Osteoblast (primary cell): ENCODE measurements around the gene MMP2. TPM values are rescaled to one million over a fixed set of nuclear protein-coding genes. Genes with fewer than 3 reads are reported as not detected.

Experiments used
- DNase-seq: peaks from one replicate; pipeline ENCODE4 v3.0.0; 2011; ENCODE audit warnings: low spot score, mixed read lengths; ENCODE audit not compliant: insufficient read length; ENCODE audit errors: missing footprints
- H2AFZ ChIP-seq: 2 replicates; pipeline ENCODE4 v1.6.0; 2011; ENCODE audit warnings: mild to moderate bottlenecking, low read length
- H3K27ac ChIP-seq: 2 replicates; pipeline ENCODE4 v1.5.1; 2011; ENCODE audit warnings: mild to moderate bottlenecking, low read depth, low read length, moderate library complexity
- H3K27me3 ChIP-seq: 2 replicates; pipeline ENCODE4 v1.6.0; 2012; ENCODE audit warnings: mild to moderate bottlenecking, control low read depth, inconsistent platforms, low read length, moderate library complexity; ENCODE audit not compliant: insufficient read depth
- H3K36me3 ChIP-seq: 2 replicates; pipeline ENCODE4 v1.5.1; 2011; ENCODE audit warnings: mild to moderate bottlenecking, low read length, control low read depth, moderate library complexity; ENCODE audit not compliant: insufficient read depth
- H3K4me1 ChIP-seq: 2 replicates; pipeline ENCODE4 v1.5.1; 2011; ENCODE audit warnings: mild to moderate bottlenecking, low read length, control low read depth, moderate library complexity; ENCODE audit not compliant: insufficient read depth
- H3K4me2 ChIP-seq: 2 replicates; pipeline ENCODE4 v1.6.0; 2011; ENCODE audit warnings: mild to moderate bottlenecking, low read length; ENCODE audit not compliant: insufficient read depth
- H3K4me3 ChIP-seq: fragments of 200-600 bp; sonication (generic); 3 replicates; pipeline ENCODE4 v1.5.1; 2012; ENCODE audit warnings: mild to moderate bottlenecking, low read length, inconsistent platforms; ENCODE audit not compliant: insufficient read depth
- H3K79me2 ChIP-seq: 2 replicates; pipeline ENCODE4 v1.6.0; 2012; ENCODE audit warnings: mild to moderate bottlenecking, low read length, control low read depth, inconsistent platforms; ENCODE audit not compliant: insufficient read depth
- H3K9me3 ChIP-seq: 2 replicates; pipeline ENCODE4 v1.5.1; 2011; ENCODE audit warnings: low read depth, low read length, control low read depth
- H4K20me1 ChIP-seq: 2 replicates; pipeline ENCODE4 v1.6.0; 2012; ENCODE audit warnings: mild to moderate bottlenecking, low read length, control low read depth; ENCODE audit not compliant: insufficient read depth
- total RNA-seq: library from RNA; depleted of rRNA; stranded (reverse); fragments of >200 nt; gene quantifications from 2 replicates; pipeline ENCODE4 v1.2.3, GENCODE V29; 2012
- TF ChIP-seq, protein P1 (sequence below): IDR thresholded peaks from 2 replicates; pipeline ENCODE4 v1.5.1; 2011; ENCODE audit warnings: mild to moderate bottlenecking, low read depth, low read length, moderate library complexity; ENCODE audit errors: extremely low read depth

Gene MMP2
- total RNA-seq, 1 donor = 2,094 TPM

- TF ChIP-seq, protein P1, sequence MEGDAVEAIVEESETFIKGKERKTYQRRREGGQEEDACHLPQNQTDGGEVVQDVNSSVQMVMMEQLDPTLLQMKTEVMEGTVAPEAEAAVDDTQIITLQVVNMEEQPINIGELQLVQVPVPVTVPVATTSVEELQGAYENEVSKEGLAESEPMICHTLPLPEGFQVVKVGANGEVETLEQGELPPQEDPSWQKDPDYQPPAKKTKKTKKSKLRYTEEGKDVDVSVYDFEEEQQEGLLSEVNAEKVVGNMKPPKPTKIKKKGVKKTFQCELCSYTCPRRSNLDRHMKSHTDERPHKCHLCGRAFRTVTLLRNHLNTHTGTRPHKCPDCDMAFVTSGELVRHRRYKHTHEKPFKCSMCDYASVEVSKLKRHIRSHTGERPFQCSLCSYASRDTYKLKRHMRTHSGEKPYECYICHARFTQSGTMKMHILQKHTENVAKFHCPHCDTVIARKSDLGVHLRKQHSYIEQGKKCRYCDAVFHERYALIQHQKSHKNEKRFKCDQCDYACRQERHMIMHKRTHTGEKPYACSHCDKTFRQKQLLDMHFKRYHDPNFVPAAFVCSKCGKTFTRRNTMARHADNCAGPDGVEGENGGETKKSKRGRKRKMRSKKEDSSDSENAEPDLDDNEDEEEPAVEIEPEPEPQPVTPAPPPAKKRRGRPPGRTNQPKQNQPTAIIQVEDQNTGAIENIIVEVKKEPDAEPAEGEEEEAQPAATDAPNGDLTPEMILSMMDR = no peak
- Histone ChIP-seq H3K27ac (no peak overlapping the region), H4K20me1 (no peaks in the 10 kb centered on the region), H3K27me3 (no peaks in the 10 kb centered on the region), H3K79me2 (no peaks in the 10 kb centered on the region), H3K9me3 (no peaks in the 10 kb centered on the region), H3K36me3 (peaks cover 16% of the 10 kb centered on the region), H3K4me1 (peaks cover 17% of the 10 kb centered on the region), H3K4me3 (no peak overlapping the region), H2AFZ (no peak overlapping the region), H3K4me2 (no peak overlapping the region)
- no peak for DNase-seq
Observed at GRCh38 chr16:55539488-55539887, 60.5 kb downstream of the MMP2 start.

DNA sequence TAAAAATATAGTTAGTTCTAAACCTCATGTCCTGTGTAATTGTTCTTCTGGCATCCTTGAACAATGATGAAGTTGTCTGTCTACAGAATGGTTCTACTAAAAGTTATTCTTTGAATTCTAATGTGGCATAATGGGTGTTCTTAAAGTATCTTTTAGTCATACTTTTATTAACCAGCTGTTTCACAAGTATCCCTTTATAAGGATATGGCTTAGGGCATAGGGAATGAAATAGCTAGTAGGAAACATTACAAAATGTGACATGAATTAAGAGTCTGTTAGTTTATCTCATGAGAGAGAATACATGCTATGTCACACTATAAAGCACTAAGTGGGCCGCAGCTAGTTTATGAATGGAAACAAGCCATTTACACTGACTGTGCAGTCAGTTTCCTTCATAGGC, 61.2 kb downstream of the MMP2 start:
- Histone ChIP-seq H3K9me3 (no peaks in the 10 kb centered on the region), H3K4me2 (no peak overlapping the region), H3K4me3 (no peak overlapping the region), H3K27me3 (no peaks in the 10 kb centered on the region), H3K79me2 (no peaks in the 10 kb centered on the region), H4K20me1 (no peaks in the 10 kb centered on the region), H3K4me1 (peaks cover 16% of the 10 kb centered on the region), H3K27ac (no peak overlapping the region), H3K36me3 (peaks cover 16% of the 10 kb centered on the region), H2AFZ (no peak overlapping the region)
- TF ChIP-seq, protein P1 = no peak
- no peak for DNase-seq

- no peaks in the 10 kb centered on the region for H3K27me3 ChIP-seq
- peak overlapping the region; percentile 29 for H3K4me2 ChIP-seq
- peaks cover 13% of the 10 kb centered on the region for H3K4me1 ChIP-seq
- no peak overlapping the region for H2AFZ ChIP-seq
- no peak overlapping the region for H3K4me3 ChIP-seq
- no peak for DNase-seq
- TF ChIP-seq, protein P1 = no peak
- no peaks in the 10 kb centered on the region for H3K9me3 ChIP-seq
- no peaks in the 10 kb centered on the region for H4K20me1 ChIP-seq
- H3K27ac ChIP-seq = peak overlapping the region; percentile 59
- H3K79me2 ChIP-seq = no peaks in the 10 kb centered on the region
- H3K36me3 ChIP-seq = peaks cover 26% of the 10 kb centered on the region
Observed at GRCh38 chr16:55542459-55543082, 63.6 kb downstream of the MMP2 start.

DNA sequence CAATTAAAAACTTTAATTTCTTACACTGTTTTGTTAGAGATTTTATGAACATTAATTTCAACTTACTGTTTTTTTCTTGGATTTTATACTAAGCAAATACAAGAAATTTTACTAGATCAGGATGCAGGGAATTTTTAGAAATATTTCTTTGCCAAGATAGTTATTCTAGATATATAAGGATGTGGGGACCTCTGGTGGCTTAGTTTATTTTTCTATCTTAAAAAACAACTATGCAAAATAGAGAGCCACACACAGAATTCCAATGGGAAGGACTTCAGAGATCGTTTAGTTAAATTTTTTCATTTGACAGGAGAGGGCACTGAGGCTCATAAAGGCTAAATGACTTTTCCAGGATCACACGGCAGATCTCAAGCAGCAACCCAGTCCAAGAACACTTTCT, 64.5 kb downstream of the MMP2 start:
- Histone ChIP-seq H3K79me2 (no peaks in the 10 kb centered on the region), H4K20me1 (no peaks in the 10 kb centered on the region), H3K4me2 (no peak overlapping the region), H3K27me3 (no peaks in the 10 kb centered on the region), H3K36me3 (peaks cover 19% of the 10 kb centered on the region), H3K27ac (no peak overlapping the region), H2AFZ (no peak overlapping the region), H3K9me3 (no peaks in the 10 kb centered on the region), H3K4me3 (no peak overlapping the region), H3K4me1 (peaks cover 13% of the 10 kb centered on the region)
- TF ChIP-seq, protein P1 = peak; percentile 41
- DNase-seq = no peak
